H9 (cell line): ENCODE results near the gene LRRN3. TPM values are rescaled to one million over a fixed set of nuclear protein-coding genes. Genes with fewer than 3 reads are reported as not detected.

Experiments used
- DNase-seq: peaks from one replicate; pipeline ENCODE4 v3.0.0-alpha.2; 2017
- H2AFZ ChIP-seq: one replicate; pipeline ENCODE4 v1.6.1; 2013; ENCODE audit warnings: mild to moderate bottlenecking, low read length, control low read depth, moderate library complexity
- H2AK5ac ChIP-seq: 2 replicates; pipeline ENCODE4 v1.6.1; 2013; ENCODE audit warnings: low read length, control low read depth, mixed read lengths; ENCODE audit not compliant: insufficient read length
- H2BK120ac ChIP-seq: one replicate; pipeline ENCODE4 v1.6.1; 2013; ENCODE audit warnings: low read depth, mild to moderate bottlenecking, low read length, control low read depth, inconsistent platforms; ENCODE audit not compliant: poor library complexity, severe bottlenecking
- H2BK12ac ChIP-seq: 2 replicates; pipeline ENCODE4 v1.6.1; 2013; ENCODE audit warnings: low read length, control low read depth, mixed read lengths, low read depth; ENCODE audit not compliant: insufficient read length
- H2BK15ac ChIP-seq: 2 replicates; pipeline ENCODE4 v1.6.1; 2013; ENCODE audit warnings: low read depth, low read length, control low read depth
- H2BK20ac ChIP-seq: one replicate; pipeline ENCODE4 v1.6.1; 2013; ENCODE audit warnings: low read depth, mild to moderate bottlenecking, low read length, control low read depth, inconsistent platforms; ENCODE audit not compliant: poor library complexity, severe bottlenecking
- H2BK5ac ChIP-seq: 2 replicates; pipeline ENCODE4 v1.6.1; 2013; ENCODE audit warnings: low read length, control low read depth, mixed read lengths; ENCODE audit not compliant: insufficient read length
- H3K14ac ChIP-seq: 2 replicates; pipeline ENCODE4 v1.6.1; 2013; ENCODE audit warnings: low read length, control low read depth; ENCODE audit not compliant: insufficient read depth
- H3K18ac ChIP-seq: 2 replicates; pipeline ENCODE4 v1.6.1; 2013; ENCODE audit warnings: low read depth, mild to moderate bottlenecking, mixed read lengths, low read length, control low read depth; ENCODE audit not compliant: insufficient read length
- H3K23ac ChIP-seq: 2 replicates; pipeline ENCODE4 v1.6.1; 2013; ENCODE audit warnings: low read length, control low read depth, mixed read lengths, low read depth; ENCODE audit not compliant: insufficient read length
- H3K23me2 ChIP-seq: 2 replicates; pipeline ENCODE4 v1.6.1; 2013; ENCODE audit warnings: low read depth, mild to moderate bottlenecking, mixed read lengths, low read length, control low read depth; ENCODE audit not compliant: insufficient read length, poor library complexity, severe bottlenecking
- H3K27ac ChIP-seq: 2 replicates; pipeline ENCODE4 v1.5.1; 2013; ENCODE audit warnings: low read length, control low read depth, mixed read lengths, low read depth; ENCODE audit not compliant: insufficient read length
- H3K27me3 ChIP-seq: 2 replicates; pipeline ENCODE4 v1.6.1; 2013; ENCODE audit warnings: low read length, control low read depth, inconsistent platforms; ENCODE audit not compliant: insufficient read depth
- H3K4ac ChIP-seq: 2 replicates; pipeline ENCODE4 v1.6.1; 2013; ENCODE audit warnings: low read depth, mild to moderate bottlenecking, control low read depth, inconsistent platforms, low read length, moderate library complexity
- H3K4me1 ChIP-seq: 2 replicates; pipeline ENCODE4 v1.6.1; 2013; ENCODE audit warnings: low read length, control low read depth, inconsistent platforms; ENCODE audit not compliant: insufficient read depth
- H3K4me2 ChIP-seq: 2 replicates; pipeline ENCODE4 v1.6.1; 2013; ENCODE audit warnings: low read length, control low read depth, mixed read lengths; ENCODE audit not compliant: insufficient read length, insufficient read depth
- H3K56ac ChIP-seq: 2 replicates; pipeline ENCODE4 v1.6.1; 2013; ENCODE audit warnings: low read depth, mild to moderate bottlenecking, mixed read lengths, low read length, control low read depth; ENCODE audit not compliant: insufficient read length
- H3K79me1 ChIP-seq: 2 replicates; pipeline ENCODE4 v1.6.1; 2013; ENCODE audit warnings: low read depth, mild to moderate bottlenecking, moderate library complexity, low read length, control low read depth, inconsistent platforms; ENCODE audit not compliant: insufficient read depth, poor library complexity, severe bottlenecking
- H3K79me2 ChIP-seq: 2 replicates; pipeline ENCODE4 v1.6.1; 2013; ENCODE audit warnings: low read length, control low read depth, inconsistent platforms; ENCODE audit not compliant: insufficient read depth
- H3K9ac ChIP-seq: 2 replicates; pipeline ENCODE4 v1.6.1; 2013; ENCODE audit warnings: low read length, control low read depth, mixed read lengths; ENCODE audit not compliant: insufficient read length; ENCODE audit errors: extremely low read depth
- H3K9me3 ChIP-seq: one replicate; pipeline ENCODE4 v1.6.1; 2013; ENCODE audit warnings: low read depth, low read length, inconsistent platforms; ENCODE audit not compliant: control insufficient read depth
- H3T11ph ChIP-seq: one replicate; pipeline ENCODE4 v1.6.1; 2013; ENCODE audit warnings: mild to moderate bottlenecking, low read length, control low read depth, inconsistent platforms
- H4K20me1 ChIP-seq: one replicate; pipeline ENCODE4 v1.6.1; 2013; ENCODE audit not compliant: control insufficient read depth, insufficient read length, insufficient read depth
- H4K5ac ChIP-seq: 2 replicates; pipeline ENCODE4 v1.6.1; 2013; ENCODE audit warnings: low read depth, mild to moderate bottlenecking, mixed read lengths, low read length, control low read depth; ENCODE audit not compliant: insufficient read length
- H4K8ac ChIP-seq: replicated peaks from 2 replicates; pipeline ENCODE4 v1.6.1; 2013; ENCODE audit warnings: low read length, control low read depth, mixed read lengths, low read depth; ENCODE audit not compliant: insufficient read length
- H4K91ac ChIP-seq: 2 replicates; pipeline ENCODE4 v1.6.1; 2013; ENCODE audit warnings: low read depth, mild to moderate bottlenecking, moderate library complexity, mixed read lengths, low read length, control low read depth; ENCODE audit not compliant: insufficient read length
- H3K27ac Mint-ChIP-seq, 3 experiments: 2 replicates in 2 of 3; 3 replicates in 1 of 3; pipeline ENCODE4 v1.8.0; 2020 to 2021; ENCODE audit warnings: mixed read lengths in 3 of 3, mild to moderate bottlenecking in 1 of 3, moderate library complexity in 1 of 3
- H3K27me3 Mint-ChIP-seq: 2 replicates; pipeline ENCODE4 v1.8.0; 2021; ENCODE audit warnings: low read depth, mild to moderate bottlenecking, moderate library complexity, mixed read lengths
- H3K36me3 Mint-ChIP-seq, 3 experiments: 2 replicates in 2 of 3; 3 replicates in 1 of 3; pipeline ENCODE4 v1.8.0; 2020 to 2021; ENCODE audit warnings: low read depth in 3 of 3, mixed read lengths in 3 of 3; ENCODE audit not compliant: insufficient read depth in 1 of 3
- H3K4me1 Mint-ChIP-seq, 2 experiments: 2 replicates each; pipeline ENCODE4 v1.8.0; 2020; ENCODE audit warnings: mixed read lengths in 2 of 2
- H3K4me3 Mint-ChIP-seq, 2 experiments: 2 replicates in 1 of 2; 3 replicates in 1 of 2; pipeline ENCODE4 v1.8.0; 2020 to 2021; ENCODE audit warnings: mild to moderate bottlenecking in 2 of 2, mixed read lengths in 2 of 2, moderate library complexity in 1 of 2
- H3K9me3 Mint-ChIP-seq, 2 experiments: 2 replicates in 1 of 2; 3 replicates in 1 of 2; pipeline ENCODE4 v1.8.0; 2020; ENCODE audit warnings: mild to moderate bottlenecking in 2 of 2, mixed read lengths in 2 of 2, moderate library complexity in 1 of 2
- CTCF ChIP-seq: fragments of 200-600 bp; sonication (generic); conservative IDR thresholded peaks from 3 replicates; pipeline ENCODE4 v1.8.0; 2021; ENCODE audit warnings: antibody characterized with exemption, mild to moderate bottlenecking
- WGBS: extraction: QIAGEN DNeasy Blood & Tissue Kit; methylation state at CpG from one replicate; pipeline ENCODE4 v1.1.7; 2013; ENCODE audit warnings: missing lambda C conversion rate, low lambda C conversion rate, mixed read lengths; ENCODE audit not compliant: insufficient read length; ENCODE audit errors: extremely low coverage; 5-methylcytosine and 5-hydroxymethylcytosine counted together
- total RNA-seq: library from RNA; stranded (reverse); gene quantifications from 2 replicates; pipeline ENCODE4 v1.2.1, GENCODE V29; 2021

Gene LRRN3
- total RNA-seq, 1 experiment from 2014 or later: 0.77 TPM

DNA sequence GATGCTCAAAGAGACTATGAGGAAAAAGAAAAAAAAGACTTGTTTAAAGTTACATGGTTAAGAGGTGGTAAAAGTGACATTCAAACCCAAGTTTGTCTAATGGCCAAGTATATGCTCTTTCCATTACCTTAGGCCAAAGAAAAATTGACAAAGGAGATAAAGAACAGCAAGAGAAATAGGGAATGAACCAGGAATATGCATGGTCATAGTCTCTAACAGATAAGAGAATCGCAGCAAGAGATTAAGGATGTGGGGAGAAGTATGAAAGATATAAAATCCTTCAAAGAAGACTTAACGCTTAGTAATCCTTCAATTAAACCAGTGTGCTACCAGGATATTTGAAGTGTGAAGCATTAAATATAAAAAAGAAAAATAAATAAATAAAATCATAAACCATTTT lies 23.2 kb upstream of the LRRN3 start:
- Histone ChIP-seq H3T11ph (no peak overlapping the region), H2AK5ac (no peak overlapping the region), H2BK15ac (no peak overlapping the region), H3K4me2 (no peak overlapping the region), H3K4ac (no peak overlapping the region), H2BK12ac (no peak overlapping the region), H3K4me1 (no peaks in the 10 kb centered on the region), H3K56ac (no peak overlapping the region), H2BK5ac (no peak overlapping the region), H4K5ac (no peak overlapping the region), H3K9ac (no peak overlapping the region), H4K91ac (no peak overlapping the region), H3K9me3 (peaks cover 4% of the 10 kb centered on the region), H4K20me1 (no peaks in the 10 kb centered on the region), H4K8ac (no peak overlapping the region), H3K27me3 (no peaks in the 10 kb centered on the region), H3K27ac (no peak overlapping the region), H2AFZ (no peak overlapping the region), H2BK20ac (no peak overlapping the region), H3K23me2 (no peaks in the 10 kb centered on the region), H2BK120ac (no peak overlapping the region), H3K23ac (no peak overlapping the region), H3K18ac (no peak overlapping the region), H3K79me1 (no peaks in the 10 kb centered on the region), H3K79me2 (no peaks in the 10 kb centered on the region), H3K14ac (no peak overlapping the region)
- peaks cover 19 to 31% of the 10 kb centered on the region in 2 experiments for H3K9me3 Mint-ChIP-seq
- no peak for DNase-seq
- WGBS: no CpG with 5 or more reads among the region's 2 CpGs
- no peaks in the 10 kb centered on the region for H3K27me3 Mint-ChIP-seq
- peaks cover 7 to 27% (median 18%) of the 10 kb centered on the region in 3 experiments for H3K36me3 Mint-ChIP-seq
- peaks cover 2 to 7% of the 10 kb centered on the region in 2 experiments; a peak in 2 of 4 replicates for H3K4me1 Mint-ChIP-seq
- no peak overlapping the region for H3K4me3 Mint-ChIP-seq
- TF ChIP-seq CTCF: no peak
- H3K27ac Mint-ChIP-seq: no peak overlapping the region
